Mesenteric fat pad (tissue), 1 donor: ENCODE results near the gene ZRANB1. TPM values are rescaled to one million over a fixed set of nuclear protein-coding genes. Genes with fewer than 3 reads are reported as not detected.

ENCODE experiments used
- DNase-seq: peaks from one replicate; pipeline ENCODE4 v3.0.0-alpha.2; 2020; ENCODE audit warnings: low spot score
- long read RNA-seq: library from polyadenylated mRNA; unstranded; transcript quantifications from one replicate; pipeline ENCODE4 v2.0.0, GENCODE V29; 2020
- total RNA-seq: library from RNA; stranded (reverse); fragmentation: NEBNext Ultra II Directional; extraction: Animal tissue kit (Norgen Biotek cat#: 25700); gene quantifications from one replicate; pipeline ENCODE4 v1.2.1, GENCODE V29; 2021
- donor health status: DM: yes; HTN: yes; CAD: no.

The ZRANB1 gene
- 28.0 TPM for total RNA-seq
- long read RNA-seq, partial matches to known transcripts = 2 of 6 reads
- long read RNA-seq, other reads (novel, unspliced or antisense) = 4 of 6 reads

GRCh38 chr10:124941823-124942222 lies at the start of gene ZRANB1:
Gene ZRANB1 (plus strand): TSS chr10:124942123. CDS start chr10:124942494, 371 bp downstream.
- no peak for DNase-seq

DNA sequence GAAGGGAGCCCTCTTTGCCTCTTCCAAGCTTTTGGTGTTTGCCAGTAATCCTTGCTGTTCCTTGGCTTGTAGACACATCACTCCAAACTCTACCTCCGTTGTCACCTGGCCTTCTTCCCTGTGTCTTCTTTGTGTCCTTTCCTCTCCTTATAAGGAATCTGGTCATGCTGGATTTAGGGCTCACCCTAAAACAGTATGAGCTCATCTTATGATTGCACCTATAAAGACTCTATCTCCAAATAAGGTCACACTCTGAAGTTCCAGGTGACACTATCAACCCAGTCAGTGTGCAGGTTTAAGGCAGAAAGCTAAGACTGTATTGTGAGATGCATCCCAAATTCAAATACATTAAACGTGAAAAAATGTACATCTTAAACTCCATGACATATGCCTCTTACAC lies 49.0 kb upstream of the ZRANB1 start:
- no peak for DNase-seq

GRCh38 chr10:124894569-124895215 lies 47.2 kb upstream of the ZRANB1 start:
- peak; percentile 35 for DNase-seq

- DNase-seq = peak; percentile 8
Observed at GRCh38 chr10:124896751-124897150, 45.2 kb upstream of the ZRANB1 start.

DNA sequence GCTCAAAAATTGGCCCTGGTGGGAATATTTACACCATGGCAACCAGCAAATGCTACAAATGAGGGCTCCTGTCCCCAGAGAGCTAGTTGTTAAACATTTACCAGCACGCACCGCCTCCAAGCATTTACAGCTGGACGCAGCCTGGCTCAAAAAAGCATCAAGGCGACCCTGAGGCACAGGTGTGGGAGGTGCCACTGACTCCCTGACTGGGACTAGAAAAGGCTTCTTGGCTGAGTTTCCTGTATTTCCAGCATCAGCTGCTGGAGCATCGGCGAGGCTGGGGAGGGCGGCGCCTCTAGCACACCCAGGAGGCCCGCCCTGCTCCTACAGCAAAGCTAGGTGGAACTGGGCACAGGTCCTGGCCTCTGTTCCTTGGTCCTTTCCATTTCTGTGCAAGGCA lies 43.5 kb upstream of the ZRANB1 start:
- peak; percentile 51 for DNase-seq

GRCh38 chr10:124899151-124899550 lies 42.8 kb upstream of the ZRANB1 start:
- peak; percentile 86 for DNase-seq

- no peak for DNase-seq
Observed at GRCh38 chr10:124902462-124902861, 39.5 kb upstream of the ZRANB1 start.

GRCh38 chr10:124903111-124903510 lies 38.8 kb upstream of the ZRANB1 start:
- DNase-seq = peak; percentile 55

DNA sequence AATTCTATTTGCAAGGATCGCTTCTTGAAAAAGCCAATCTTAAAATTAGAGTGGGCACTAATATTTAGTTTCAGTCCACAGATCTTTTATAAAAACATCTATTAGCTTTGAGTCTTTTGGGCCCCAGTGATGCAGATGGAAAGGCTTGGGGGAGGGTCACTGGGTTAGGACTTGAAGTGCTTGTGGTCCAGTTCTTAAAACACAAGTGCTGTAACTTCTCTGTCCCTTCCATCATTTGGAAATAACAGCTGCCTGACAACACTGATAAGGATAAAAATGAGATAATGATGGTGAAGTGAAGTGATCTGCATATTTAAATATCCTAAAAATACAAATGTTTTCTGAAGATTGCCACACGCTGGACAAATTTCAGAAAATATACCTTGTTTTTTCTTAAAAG lies 37.1 kb upstream of the ZRANB1 start:
- no peak for DNase-seq

DNA sequence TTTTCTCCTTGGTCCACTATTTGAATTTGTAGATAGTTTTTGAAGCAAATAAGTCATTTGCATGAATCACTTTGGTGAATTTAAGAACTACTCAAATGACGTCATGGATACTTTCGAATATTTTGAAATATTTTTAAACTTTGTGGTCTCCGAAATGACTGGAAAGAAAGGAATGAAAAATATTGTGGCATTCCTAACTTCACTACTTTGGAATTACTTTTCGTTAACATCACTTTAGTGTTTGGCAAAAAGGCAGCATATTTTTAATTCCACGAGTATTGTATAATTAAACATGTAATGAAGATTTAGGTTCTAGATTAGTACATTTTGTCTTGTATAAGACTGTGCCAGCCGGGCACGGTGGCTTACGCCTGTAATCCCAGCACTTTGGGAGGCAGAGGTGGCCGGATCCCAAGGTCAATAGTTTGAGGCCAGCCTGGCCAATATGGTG lies 35.3 kb upstream of the ZRANB1 start:
- DNase-seq = peak; percentile 72

DNA sequence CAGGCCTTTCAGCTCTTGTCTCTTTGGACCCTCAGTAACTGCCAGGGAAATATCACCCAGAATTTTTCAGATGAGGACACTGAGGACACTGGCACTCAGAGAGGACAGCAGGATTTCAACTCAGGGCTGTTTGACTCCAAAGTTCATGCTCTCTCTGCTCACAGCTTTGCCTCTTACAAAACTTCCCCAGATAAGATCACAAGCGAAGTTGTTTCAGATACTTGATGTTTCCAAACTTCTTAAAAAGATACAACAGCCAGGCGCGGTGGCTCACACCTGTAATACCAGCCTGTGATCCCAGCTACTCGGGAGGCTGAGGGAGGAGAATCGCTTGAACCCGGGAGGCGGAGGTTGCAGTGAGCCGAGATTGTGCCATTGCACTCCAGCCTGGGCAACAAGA lies 32.4 kb upstream of the ZRANB1 start:
- no peak for DNase-seq

GRCh38 chr10:124911124-124912067 lies 30.5 kb upstream of the ZRANB1 start:
- peak; percentile 11 for DNase-seq

GRCh38 chr10:124912101-124912886 lies 29.6 kb upstream of the ZRANB1 start:
- peak; percentile 3 for DNase-seq

- no peak for DNase-seq
Observed at GRCh38 chr10:124913167-124913566, 28.8 kb upstream of the ZRANB1 start.

DNA sequence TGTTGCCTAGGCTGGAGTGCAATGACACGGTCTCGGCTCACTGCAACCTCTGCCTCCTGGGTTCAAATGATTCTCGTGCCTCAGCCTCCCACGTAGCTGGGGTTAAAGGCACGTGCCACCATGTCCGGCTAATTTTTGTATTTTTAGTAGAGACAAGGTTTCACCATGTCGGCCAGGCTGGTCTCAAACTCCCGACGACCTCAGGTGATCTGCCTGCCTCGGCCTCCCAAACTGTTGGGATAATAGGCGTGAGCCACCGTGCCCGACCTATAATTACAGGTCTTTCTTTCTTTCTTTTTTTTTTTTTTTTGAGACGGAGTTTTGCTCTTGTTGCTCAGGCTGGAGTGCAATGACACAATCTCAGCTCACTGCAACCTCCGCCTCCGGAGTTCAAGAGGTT lies 27.5 kb upstream of the ZRANB1 start:
- peak; percentile 75 for DNase-seq

GRCh38 chr10:124916098-124916584 lies 25.8 kb upstream of the ZRANB1 start:
- no peak for DNase-seq

DNA sequence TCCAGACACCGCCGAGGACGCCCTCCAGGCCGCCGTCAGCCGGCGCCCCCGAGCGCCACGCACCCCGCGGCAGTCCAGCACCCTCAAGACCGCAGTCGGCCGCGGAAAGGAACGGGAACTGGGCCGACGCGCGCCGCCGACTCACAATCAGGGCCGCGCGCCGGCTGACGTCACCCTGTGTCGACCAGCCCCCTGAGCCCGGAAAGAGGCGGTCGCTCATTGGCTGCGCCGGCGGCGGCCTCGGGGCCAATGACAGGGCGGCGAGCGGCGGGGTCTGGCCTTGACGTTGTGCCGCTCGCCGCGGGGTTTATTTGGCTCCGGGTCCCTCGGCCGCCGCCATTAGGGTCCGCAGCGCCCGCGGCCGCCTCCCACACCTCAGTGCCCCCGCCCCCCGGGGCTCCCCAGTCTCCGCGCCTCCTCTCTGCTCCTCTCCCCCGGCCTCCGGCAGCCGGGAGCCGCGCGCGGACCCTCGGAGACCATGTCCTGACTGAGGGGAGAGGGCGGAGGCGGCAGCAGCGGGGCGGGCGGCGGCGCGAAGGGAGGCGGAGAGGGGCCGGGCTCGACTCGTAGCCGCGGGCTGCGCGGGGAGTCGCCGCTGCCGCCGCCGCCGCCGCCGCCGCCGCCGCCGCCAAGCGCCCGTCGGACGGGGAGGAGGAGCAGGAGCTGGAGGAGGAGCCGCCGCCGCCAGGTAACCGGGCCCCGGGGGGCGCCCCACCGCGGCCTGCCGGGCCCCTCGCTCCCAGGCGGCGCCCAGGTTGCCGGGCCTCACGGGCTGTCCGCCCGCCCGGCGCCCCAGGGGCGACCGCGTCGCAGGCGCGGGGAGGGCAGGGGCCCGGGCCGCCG lies 25.1 kb upstream of the ZRANB1 start:
- peak; percentile 100 for DNase-seq

- peak; percentile 90 for DNase-seq
Observed at GRCh38 chr10:124917428-124918190, 24.3 kb upstream of the ZRANB1 start.

DNA sequence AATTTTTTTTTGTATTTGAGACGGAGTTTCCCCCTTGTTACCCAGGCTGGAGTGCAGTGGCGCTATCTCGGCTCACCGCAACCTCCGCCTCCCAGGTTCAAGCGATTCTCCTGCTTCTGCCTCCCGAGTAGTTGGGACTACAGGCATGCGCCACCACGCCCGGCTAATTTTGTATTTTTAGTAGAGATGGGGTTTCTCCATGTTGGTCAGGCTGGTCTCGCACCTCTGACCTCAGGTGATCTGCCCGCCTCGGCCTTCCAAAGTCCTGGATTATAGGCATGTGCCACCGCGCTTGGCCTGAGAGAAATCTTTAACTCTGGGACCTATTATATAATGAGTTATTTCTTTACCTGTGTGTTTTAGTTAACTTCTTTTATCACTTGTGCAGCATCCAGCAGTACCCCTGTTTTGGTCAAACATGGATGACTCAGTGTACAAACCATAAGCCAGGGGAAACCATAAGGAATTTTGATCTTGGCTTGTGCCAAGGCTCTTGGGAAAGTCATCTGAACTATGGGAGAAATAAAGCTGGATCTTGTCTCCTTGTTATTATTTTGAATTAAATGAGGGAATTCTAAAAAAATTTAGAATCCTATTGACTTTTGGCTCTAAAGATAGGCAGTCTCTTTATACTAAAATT lies 23.6 kb upstream of the ZRANB1 start:
- DNase-seq = peak; percentile 49
